ENCODE measurements around the gene ZNF831. TPM values are rescaled to one million over a fixed set of nuclear protein-coding genes. Genes with fewer than 3 reads are reported as not detected.

The ZNF831 gene
- total RNA-seq, 1 donor, result not detected

DNA sequence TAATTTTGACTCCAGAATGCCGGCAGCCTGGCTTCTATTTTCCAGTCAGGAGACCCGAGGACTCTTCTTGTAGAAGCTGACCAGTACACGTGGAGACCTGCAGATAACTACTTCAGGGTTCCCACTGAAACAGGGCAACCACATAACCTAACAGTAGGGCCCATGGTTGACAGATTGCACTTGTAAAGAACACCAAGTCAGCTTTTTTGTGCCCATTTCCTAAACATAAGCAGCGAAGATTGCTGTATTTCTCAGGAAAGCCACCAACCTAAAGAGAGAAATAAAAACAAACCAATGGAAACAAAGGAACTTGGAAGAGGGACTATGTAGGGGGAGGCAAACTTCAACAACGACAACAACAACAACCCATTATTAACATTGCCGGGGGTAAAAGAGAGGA is 86.7 kb downstream of the ZNF831 start:
- H3K79me2 ChIP-seq (ENCODE audit: insufficient read depth, low read length), result no peaks in the 10 kb centered on the region
- H3K9me3 ChIP-seq (ENCODE audit: low read depth, low read length), result no peaks in the 10 kb centered on the region
- H3K4me2 ChIP-seq (ENCODE audit: insufficient read depth, low read length), result no peak overlapping the region
- no peak overlapping the region for H3K4me3 ChIP-seq (ENCODE audit: insufficient read depth, low read length)
- TF ChIP-seq, protein P1, sequence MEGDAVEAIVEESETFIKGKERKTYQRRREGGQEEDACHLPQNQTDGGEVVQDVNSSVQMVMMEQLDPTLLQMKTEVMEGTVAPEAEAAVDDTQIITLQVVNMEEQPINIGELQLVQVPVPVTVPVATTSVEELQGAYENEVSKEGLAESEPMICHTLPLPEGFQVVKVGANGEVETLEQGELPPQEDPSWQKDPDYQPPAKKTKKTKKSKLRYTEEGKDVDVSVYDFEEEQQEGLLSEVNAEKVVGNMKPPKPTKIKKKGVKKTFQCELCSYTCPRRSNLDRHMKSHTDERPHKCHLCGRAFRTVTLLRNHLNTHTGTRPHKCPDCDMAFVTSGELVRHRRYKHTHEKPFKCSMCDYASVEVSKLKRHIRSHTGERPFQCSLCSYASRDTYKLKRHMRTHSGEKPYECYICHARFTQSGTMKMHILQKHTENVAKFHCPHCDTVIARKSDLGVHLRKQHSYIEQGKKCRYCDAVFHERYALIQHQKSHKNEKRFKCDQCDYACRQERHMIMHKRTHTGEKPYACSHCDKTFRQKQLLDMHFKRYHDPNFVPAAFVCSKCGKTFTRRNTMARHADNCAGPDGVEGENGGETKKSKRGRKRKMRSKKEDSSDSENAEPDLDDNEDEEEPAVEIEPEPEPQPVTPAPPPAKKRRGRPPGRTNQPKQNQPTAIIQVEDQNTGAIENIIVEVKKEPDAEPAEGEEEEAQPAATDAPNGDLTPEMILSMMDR (IDR thresholded peaks at IDR 0.05; ENCODE audit: extremely low read depth, low read depth, low read length), result no peak
- no peak for DNase-seq (ENCODE audit: insufficient read length, low spot score, missing footprints)
- H3K27ac ChIP-seq (ENCODE audit: low read depth, low read length), result no peak overlapping the region
- no peaks in the 10 kb centered on the region for H3K27me3 ChIP-seq (ENCODE audit: insufficient read depth, low read length)
- no peaks in the 10 kb centered on the region for H3K36me3 ChIP-seq (ENCODE audit: insufficient read depth, low read length)
- H4K20me1 ChIP-seq (ENCODE audit: insufficient read depth, low read length), result no peaks in the 10 kb centered on the region
- no peaks in the 10 kb centered on the region for H3K4me1 ChIP-seq (ENCODE audit: insufficient read depth, low read length)
- H2AFZ ChIP-seq (ENCODE audit: low read length), result no peak overlapping the region

DNA sequence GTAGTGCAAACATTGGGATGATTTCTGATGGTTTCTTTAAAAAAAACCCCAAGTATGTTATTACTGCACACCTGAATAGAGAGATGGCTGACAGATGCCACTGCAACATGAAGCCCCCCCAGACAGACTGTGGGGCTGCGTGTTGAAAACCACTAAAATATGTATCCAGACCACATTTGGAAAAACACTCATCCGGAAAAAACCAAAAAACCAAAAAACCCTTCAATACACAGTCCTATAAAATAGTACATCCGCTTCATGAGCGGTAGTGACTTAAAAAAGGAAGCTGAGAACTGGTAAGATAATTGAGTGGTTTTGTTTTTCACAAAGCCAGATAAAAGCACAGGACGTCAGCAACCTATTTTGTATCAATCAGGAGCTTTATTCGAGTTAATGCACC is 89.7 kb downstream of the ZNF831 start:
- Histone ChIP-seq H2AFZ (ENCODE audit: low read length) (no peak overlapping the region), H3K36me3 (ENCODE audit: insufficient read depth, low read length) (no peaks in the 10 kb centered on the region), H3K4me1 (ENCODE audit: insufficient read depth, low read length) (no peaks in the 10 kb centered on the region), H3K79me2 (ENCODE audit: insufficient read depth, low read length) (no peaks in the 10 kb centered on the region), H3K27ac (ENCODE audit: low read depth, low read length) (no peak overlapping the region), H3K27me3 (ENCODE audit: insufficient read depth, low read length) (no peaks in the 10 kb centered on the region), H4K20me1 (ENCODE audit: insufficient read depth, low read length) (no peaks in the 10 kb centered on the region), H3K4me2 (ENCODE audit: insufficient read depth, low read length) (no peak overlapping the region), H3K4me3 (ENCODE audit: insufficient read depth, low read length) (no peak overlapping the region), H3K9me3 (ENCODE audit: low read depth, low read length) (no peaks in the 10 kb centered on the region)
- TF ChIP-seq, protein P1 (IDR thresholded peaks at IDR 0.05; ENCODE audit: extremely low read depth, low read depth, low read length), result no peak
- no peak for DNase-seq (ENCODE audit: insufficient read length, low spot score, missing footprints)

DNA sequence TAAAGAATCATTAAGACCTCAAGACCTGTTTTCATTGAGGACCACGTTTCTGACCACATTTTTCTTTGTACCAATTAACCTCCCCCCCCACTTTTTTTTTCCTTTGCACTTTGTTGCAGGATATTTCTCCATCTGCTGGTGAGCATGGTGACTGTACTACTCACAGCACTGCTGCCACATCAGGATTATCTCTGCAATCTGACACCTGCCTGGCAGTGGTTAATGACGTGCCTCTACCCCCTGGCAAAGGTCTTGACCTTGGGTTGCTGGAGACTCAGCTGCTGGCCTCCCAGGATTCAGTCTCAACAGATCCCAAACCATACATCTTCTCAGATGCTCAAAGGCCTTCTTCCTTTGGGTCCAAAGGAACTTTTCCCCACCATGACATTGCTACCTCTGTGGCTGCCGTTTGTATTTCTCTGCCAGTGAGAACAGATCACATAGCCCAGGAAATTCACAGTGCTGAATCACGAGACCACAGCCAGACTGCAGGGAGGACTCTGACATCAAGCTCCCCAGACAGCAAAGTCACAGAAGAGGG is 90.2 kb downstream of the ZNF831 start:
- no peak overlapping the region for H2AFZ ChIP-seq (ENCODE audit: low read length)
- no peak overlapping the region for H3K27ac ChIP-seq (ENCODE audit: low read depth, low read length)
- DNase-seq (ENCODE audit: insufficient read length, low spot score, missing footprints), result no peak
- TF ChIP-seq, protein P1 (IDR thresholded peaks at IDR 0.05; ENCODE audit: extremely low read depth, low read depth, low read length), result no peak
- no peaks in the 10 kb centered on the region for H3K9me3 ChIP-seq (ENCODE audit: low read depth, low read length)
- H4K20me1 ChIP-seq (ENCODE audit: insufficient read depth, low read length), result no peaks in the 10 kb centered on the region
- H3K4me3 ChIP-seq (ENCODE audit: insufficient read depth, low read length), result no peak overlapping the region
- H3K36me3 ChIP-seq (ENCODE audit: insufficient read depth, low read length), result no peaks in the 10 kb centered on the region
- H3K79me2 ChIP-seq (ENCODE audit: insufficient read depth, low read length), result no peaks in the 10 kb centered on the region
- H3K4me1 ChIP-seq (ENCODE audit: insufficient read depth, low read length), result no peaks in the 10 kb centered on the region
- no peak overlapping the region for H3K4me2 ChIP-seq (ENCODE audit: insufficient read depth, low read length)
- H3K27me3 ChIP-seq (ENCODE audit: insufficient read depth, low read length), result no peaks in the 10 kb centered on the region

DNA sequence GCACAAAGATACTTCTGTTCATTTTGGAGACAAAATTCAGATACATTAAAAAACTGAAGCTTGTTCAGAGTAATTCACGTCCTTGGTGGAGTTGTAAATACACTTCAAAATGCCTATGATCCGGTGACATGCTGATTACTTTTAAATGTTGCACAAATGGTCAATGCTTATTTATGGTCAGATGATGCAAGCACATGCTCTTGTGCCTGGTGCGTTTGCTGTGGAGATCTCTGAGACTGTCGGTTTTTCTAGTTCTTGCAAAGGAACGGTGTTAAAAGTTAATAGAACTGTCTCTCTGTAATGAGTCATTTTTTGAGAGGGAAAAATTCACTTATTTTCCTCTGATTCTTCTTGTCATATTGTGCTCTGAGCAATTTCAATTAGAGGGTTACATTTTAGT is 91.6 kb downstream of the ZNF831 start:
- TF ChIP-seq, protein P1 (IDR thresholded peaks at IDR 0.05; ENCODE audit: extremely low read depth, low read depth, low read length), result no peak
- Histone ChIP-seq H3K27ac (ENCODE audit: low read depth, low read length) (no peak overlapping the region), H3K9me3 (ENCODE audit: low read depth, low read length) (no peaks in the 10 kb centered on the region)

More for the DNA sequence above, 91.6 kb downstream of the ZNF831 start:
- Histone ChIP-seq H4K20me1 (ENCODE audit: insufficient read depth, low read length) (no peaks in the 10 kb centered on the region), H3K79me2 (ENCODE audit: insufficient read depth, low read length) (no peaks in the 10 kb centered on the region), H3K27me3 (ENCODE audit: insufficient read depth, low read length) (no peaks in the 10 kb centered on the region), H3K36me3 (ENCODE audit: insufficient read depth, low read length) (no peaks in the 10 kb centered on the region), H3K4me3 (ENCODE audit: insufficient read depth, low read length) (no peak overlapping the region), H3K4me2 (ENCODE audit: insufficient read depth, low read length) (no peak overlapping the region), H3K4me1 (ENCODE audit: insufficient read depth, low read length) (no peaks in the 10 kb centered on the region), H2AFZ (ENCODE audit: low read length) (no peak overlapping the region)
- no peak for DNase-seq (ENCODE audit: insufficient read length, low spot score, missing footprints)
